Astrocyte of the hippocampus (primary cell): ENCODE data around the gene GLYR1.

ENCODE experiments used
- DNase-seq: peaks from one replicate; pipeline ENCODE4 v3.0.0; 2011; ENCODE audit warnings: low read depth, low spot score

GLYR1 gene

DNA sequence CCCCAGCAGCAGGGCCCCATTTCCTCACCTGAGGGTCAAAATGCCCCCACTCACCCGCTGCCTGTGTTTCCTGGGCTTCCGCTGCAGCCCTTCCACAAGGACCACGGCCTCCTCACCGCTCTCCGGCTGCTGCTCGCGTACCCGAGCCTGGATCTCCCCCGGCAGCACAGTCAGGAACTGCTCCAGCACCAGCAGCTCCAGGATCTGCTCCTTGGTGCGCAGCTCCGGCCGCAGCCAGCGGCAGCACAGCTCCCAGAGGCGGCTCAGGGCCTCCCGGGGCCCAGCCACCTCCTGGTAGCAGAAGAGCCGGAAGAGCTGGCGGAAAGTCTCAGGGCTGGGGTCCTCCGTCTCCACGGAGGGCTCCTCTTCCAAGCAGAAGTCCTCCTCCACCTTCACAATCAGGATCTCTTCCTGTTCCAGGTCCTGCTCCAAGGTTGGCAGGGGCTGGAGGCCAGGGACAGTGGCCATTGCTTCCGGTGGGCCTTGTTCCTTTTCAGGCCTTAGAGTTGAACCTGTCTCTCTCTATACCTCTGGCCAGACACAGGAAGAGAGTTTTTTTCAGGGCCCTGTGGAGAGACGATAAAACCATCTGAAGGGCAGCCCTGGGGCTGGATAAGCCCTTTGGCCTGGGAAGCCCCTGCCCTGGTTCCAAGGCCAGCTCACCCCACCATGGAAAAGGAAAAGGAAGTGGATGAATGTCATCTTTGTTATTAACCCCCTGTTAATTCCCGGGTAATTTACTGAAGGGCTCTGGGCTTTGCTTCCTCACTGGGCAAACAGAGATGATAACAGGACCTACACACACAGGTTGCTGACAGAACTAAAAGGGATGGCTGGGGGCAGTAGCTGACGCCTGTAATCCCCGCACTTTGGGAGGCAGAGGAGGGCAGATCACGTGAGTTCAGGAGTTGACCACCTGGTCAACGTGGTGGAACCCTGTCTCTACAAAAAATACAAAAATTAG is 81.3 kb downstream of the GLYR1 start:
- no peak for DNase-seq

DNA sequence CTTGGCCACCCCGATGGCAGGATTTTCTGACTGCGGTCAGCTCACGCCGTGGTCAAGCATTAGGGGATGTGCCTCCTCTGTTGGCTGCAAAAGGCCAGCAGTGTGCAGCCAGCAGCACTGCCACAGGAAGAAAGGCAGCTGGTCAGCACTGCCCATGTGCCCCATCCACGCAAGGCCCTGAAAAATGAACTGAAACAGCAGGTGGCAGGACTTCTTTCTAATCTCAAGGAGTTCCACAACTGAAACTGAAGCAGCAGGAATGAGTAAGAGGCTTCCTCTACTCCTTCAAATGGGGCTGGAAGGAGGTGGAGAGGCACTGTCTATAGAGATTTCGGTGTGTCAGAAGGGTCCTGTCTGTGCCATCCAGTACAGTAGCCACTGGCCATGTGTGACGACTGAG is 83.3 kb downstream of the GLYR1 start:
- DNase-seq: no peak

DNA sequence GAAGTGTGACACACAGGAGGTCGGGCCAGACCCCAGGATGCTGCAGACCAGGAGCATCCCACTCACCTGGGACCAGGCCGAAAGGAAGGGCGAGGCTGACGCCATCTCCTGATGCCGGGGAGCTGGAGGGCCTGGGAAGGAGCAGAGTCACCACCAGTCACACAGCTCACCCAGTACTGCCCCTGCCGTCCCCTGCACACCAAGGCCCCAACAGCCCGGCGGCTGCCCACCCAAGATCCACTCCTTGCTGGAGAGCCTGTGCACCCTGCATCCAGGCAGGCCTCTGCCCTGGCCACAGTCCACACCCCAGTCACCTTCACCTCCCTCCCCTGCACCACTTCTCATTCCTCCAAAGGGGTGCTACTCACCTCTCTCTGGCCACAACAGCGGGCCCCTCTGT is 84.9 kb downstream of the GLYR1 start:
- DNase-seq: no peak

DNA sequence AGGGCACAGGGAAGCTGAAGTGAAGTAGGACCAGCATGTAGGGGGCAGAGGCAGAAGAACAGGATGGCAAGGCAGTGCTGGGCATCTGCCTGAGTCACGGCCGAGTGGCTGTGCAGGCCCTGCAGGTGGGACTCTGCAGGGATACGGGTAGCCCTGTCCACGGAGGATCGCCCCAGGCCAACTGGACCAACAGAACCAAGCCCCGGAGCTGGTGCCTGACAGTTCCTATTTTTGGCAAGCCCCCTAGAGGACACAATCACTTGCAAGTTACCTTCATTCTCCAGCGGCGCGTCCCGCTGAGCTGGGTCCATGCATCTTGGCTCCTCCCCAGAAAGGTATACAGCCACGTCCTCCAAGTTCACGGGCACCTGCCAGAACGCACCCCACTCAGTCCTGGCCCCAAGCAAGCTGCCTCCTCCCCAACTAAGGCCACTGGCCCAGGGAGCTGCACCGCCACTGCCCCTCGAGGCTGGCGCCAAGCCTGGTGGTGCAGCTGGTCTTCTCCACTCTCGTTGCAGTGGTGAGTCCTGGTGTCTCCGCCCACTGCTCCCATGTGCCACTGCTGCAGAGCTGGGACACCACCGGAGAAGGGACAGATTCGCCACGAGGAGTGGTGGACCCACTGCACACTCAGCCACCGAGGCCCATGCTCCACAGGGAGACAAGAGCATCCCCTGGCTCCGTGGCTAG is 86.7 kb downstream of the GLYR1 start:
- no peak for DNase-seq

DNA sequence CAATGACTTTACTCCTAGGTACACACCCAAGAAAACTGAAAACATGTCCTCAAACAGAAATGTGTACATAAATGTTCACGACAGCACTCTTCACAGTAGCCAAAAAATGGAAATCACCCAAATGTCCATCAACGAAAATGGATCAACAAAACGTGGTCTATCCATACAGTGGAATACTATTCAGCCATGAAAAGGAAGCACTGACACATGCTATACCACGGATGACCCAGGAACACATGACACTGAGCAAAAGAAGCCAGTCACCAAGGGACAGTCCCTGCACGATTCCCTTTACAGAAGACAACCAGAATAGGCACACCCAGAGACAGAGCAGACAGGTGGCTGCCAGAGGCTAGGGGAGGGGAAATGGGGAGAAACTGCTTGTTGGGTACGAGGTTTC is 91.4 kb downstream of the GLYR1 start:
- no peak for DNase-seq

DNA sequence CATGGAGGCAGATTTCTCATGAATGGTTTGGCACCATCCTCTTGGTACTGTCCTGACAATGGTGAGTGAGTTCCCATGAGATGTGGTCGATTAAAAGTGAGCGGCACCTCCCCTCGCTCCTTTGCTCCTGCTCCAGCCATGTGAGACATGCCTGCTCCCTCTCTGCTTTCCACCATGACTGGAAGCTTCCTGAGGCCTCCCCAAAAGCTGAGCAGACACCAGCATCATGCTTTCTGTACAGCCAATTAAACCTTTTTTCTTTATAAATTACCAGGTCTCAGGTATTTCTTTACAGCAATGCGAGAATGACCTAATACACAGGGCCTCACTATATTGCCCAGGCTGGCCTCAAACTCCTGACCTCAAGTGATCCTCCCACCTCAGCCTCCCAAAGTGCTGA is 92.2 kb downstream of the GLYR1 start:
- no peak for DNase-seq

DNA sequence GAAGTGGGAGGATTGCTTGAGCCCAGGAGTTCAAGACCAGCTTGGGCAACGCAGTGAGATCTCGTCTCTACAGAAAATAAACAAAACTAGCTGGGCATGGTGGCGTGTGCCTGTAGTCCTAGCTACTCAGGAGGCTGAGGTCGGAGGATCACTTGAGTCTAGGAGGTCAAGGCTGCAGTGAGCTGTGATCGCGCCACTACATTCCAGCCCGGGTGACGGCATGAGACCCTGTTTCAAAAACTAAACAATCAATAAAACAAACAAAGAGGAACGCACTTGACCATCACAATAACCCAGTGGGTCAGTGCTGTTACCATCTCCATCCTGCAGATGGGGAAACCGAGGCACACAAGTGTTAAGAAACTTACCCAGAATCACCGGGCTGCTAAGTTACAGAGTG is 93.9 kb downstream of the GLYR1 start:
- no peak for DNase-seq
